HG03439 (cell line): Measurements from ENCODE around the gene ZNF598.
A peak's percentile ranks its signal among the peaks of the same experiment; 100 is the strongest.

Experiments
- ATAC-seq: cut with Tn5 transposase; IDR thresholded peaks from one replicate; pipeline ENCODE4 v1.9.1; 2021; ENCODE audit warnings: mild to moderate bottlenecking, moderate library complexity; ENCODE audit not compliant: unreplicated experiment

ZNF598 gene

GRCh38 chr16:1991948-1992703 is 17.5 kb downstream of the ZNF598 start:
- peak; percentile 50 for ATAC-seq

DNA sequence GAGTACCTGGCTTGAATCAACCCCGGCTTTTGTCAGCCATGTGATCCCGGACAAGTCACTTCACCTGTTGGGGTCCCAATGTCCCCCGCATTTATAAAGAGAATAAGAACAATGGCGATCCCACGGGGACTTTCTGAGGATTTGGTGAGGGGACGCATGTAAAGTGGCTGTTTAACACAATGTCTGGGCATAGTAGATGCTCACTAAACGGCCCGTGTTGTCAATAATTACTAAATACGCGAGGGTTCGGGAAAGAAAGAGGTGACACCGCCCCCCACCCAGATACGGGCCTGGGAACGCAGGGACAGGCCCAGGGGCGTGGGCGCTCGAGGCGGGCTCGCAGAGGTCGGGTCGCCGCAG is 18.1 kb downstream of the ZNF598 start:
- ATAC-seq: no peak

DNA sequence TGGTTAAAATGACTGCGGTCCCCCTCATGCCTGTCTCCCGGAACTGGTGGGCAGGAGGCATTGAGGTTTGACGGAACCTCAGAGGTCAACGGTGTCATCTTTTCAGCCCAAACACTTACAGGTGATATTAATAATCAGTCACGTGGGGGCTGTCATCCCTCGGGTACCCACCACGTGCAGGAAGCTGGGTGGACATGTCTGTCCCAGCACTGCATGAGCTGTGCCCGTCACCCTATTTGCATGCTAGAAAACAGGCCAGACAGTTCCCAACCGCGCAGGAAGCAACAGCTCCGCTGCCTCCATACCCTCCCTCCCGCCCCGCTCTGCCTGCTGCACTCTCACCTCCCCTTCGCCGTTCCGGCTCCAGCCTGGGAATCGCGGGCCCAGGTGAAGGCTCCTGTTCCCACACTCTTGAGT is 18.5 kb downstream of the ZNF598 start:
- peak; percentile 35 for ATAC-seq

- ATAC-seq: no peak
These were observed 19.1 kb downstream of the ZNF598 start for GRCh38 chr16:1990351-1991134.

GRCh38 chr16:1990101-1990350 is 19.6 kb downstream of the ZNF598 start:
- ATAC-seq: no peak

GRCh38 chr16:1989209-1990100 is 20.2 kb downstream of the ZNF598 start, which contains the start of gene SYNGR3:
TSS of gene SYNGR3 (plus strand) at chr16:1989970. CDS start at chr16:1990103, 133 bp downstream.
- ATAC-seq: no peak

GRCh38 chr16:1987198-1987597 is 22.4 kb downstream of the ZNF598 start:
- ATAC-seq: no peak

DNA sequence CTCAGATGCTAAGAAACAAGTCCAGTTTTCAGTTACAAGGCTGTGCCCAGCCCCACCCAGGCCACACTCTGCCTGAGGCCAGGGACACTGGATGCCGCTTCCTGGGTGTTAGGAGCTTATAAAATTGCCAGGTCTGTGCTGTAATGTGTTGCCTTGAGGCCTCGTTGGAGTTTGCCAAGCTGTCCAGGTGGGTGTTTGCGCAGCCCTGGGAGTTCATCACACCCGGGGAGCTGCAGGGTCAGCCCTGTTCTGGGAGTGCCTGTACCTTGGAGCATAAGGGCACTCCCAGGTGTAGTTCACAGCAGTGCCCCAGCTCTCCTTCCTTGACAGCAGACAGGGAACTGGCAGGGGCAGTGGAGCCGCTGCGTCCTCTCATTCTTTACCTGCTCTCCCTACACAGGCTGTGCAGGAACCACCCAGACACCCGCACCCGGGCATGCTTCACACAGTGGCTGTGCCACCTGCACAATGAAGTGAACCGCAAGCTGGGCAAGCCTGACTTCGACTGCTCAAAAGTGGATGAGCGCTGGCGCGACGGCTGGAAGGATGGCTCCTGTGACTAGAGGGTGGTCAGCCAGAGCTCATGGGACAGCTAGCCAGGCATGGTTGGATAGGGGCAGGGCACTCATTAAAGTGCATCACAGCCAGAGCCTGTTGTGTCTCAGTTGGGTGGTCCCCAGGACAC is 24.0 kb downstream of the ZNF598 start:
- no peak for ATAC-seq

GRCh38 chr16:1984347-1985225 is 25.0 kb downstream of the ZNF598 start:
- no peak for ATAC-seq

- peak; percentile 73 for ATAC-seq
These were observed 25.9 kb downstream of the ZNF598 start, which contains the start of gene GFER for GRCh38 chr16:1983544-1984346. TSS of gene GFER (plus strand) at chr16:1984193. CDS start at chr16:1984219, 26 bp downstream.

GRCh38 chr16:1982991-1983543 is 26.6 kb downstream of the ZNF598 start:
- ATAC-seq: no peak

- no peak for ATAC-seq
These were observed 27.6 kb downstream of the ZNF598 start for GRCh38 chr16:1982013-1982433.

- ATAC-seq: no peak
These were observed 28.2 kb downstream of the ZNF598 start, which contains the start of gene NOXO1 for GRCh38 chr16:1981398-1981836. TSS of gene NOXO1 (minus strand) at chr16:1981469. CDS start at chr16:1981179, 290 bp downstream.

- no peak for ATAC-seq
These were observed 28.9 kb downstream of the ZNF598 start for GRCh38 chr16:1980770-1981087.

DNA sequence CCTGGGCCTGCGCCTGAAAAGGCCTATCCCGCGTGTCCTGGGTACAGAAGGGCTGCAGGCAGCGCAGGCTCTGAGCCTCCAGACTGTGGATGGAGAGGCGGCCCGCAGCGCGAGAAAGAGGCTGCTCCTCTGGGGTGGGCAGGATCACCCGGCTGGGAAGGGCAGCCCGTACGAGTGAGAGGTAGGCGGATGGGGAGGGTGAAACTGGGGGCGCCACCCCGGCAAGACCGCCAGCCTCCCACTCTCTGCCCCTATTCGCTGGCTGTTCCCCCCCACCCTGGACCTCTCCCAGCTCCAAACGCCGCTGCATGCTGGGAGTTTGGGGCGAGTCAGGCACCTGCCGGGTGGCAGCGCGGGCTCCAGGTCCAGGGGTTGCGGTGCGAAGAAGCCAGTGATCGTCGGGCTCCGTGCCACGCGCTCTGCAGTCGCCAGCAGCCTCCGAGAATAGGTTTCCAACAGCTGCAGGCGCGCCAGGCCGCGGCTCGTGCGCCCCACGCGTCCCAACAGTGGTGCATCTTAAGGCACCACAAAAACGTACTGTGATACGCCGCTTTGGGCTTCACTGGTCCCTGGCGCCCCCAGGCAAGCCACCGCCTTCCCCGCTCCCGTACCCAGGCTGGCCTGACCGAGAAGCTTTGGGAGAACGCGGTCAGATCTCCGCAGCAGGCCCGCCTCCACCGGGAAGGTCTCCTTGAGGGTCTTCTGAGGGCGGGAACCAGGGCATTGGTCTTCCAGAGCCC is 29.4 kb downstream of the ZNF598 start:
- no peak for ATAC-seq

GRCh38 chr16:1979271-1980029 is 30.2 kb downstream of the ZNF598 start:
- no peak for ATAC-seq

DNA sequence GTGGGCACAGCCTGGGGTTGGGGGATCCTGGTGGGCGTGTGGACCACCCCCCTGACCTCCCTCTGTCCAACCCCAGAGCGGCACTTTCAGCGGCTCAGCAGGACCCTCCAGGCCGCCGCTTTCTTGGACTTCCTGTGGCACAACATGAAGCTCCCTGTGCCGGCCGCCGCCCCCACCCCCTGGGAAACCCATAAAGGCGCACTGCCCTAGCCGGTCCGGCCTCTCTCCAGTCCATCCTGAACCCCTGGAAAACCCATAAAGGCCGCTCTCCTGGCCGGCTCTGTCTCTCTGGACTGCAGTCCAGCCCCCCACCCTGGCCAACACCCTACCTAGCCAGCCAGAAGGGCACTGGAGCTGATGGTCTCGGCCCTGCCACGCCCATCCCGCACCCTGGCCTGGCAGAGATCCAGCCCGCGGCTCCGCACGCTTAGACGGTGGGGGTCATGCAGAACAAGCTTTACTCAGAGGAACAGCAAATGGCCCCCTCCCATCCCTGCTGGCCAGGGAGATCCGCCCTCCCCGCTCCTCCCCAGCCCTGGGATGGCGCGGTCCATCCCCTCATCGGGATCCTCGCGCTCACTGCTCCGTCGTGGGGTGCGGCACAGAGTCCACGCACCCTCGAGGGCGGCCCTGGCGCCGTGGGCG is 31.0 kb downstream of the ZNF598 start:
- no peak for ATAC-seq
